ENCODE results near the gene HECTD1.
"Not testable (repeated sequence)": the region's sequence is repeated elsewhere in the genome, so short reads cannot be mapped to it uniquely, and the experiment has no call there.

HECTD1 gene

DNA sequence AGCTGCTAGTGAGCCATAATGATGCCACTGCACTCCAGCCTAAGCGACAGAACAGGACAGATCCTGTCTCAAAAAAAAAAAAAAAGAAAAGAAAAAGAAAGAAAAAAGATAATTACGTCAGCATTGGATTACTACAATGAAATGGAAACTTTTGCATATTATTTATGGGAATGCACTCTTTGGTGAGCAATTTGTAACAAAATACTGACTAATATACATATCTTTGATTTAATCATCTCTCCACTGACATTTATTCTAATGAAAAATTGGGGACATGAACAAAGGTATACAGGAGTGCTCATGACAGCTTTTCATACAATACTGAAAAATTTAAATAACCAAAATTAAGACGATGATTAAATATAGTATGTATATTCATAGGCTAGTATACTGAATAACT is 27.9 kb upstream of the HECTD1 start:
- DNase-seq (no peak), ATAC-seq (no peak)
- H3K9me3 Mint-ChIP-seq, result no peaks in the 10 kb centered on the region
- H3K4me1 Mint-ChIP-seq, result no peaks in the 10 kb centered on the region
- peaks cover 3% of the 10 kb centered on the region for H3K27me3 Mint-ChIP-seq
- H3K27ac Mint-ChIP-seq, result no peak overlapping the region
- H3K36me3 Mint-ChIP-seq (ENCODE audit: low read depth), result no peaks in the 10 kb centered on the region
- H3K4me3 Mint-ChIP-seq, result no peak overlapping the region

DNA sequence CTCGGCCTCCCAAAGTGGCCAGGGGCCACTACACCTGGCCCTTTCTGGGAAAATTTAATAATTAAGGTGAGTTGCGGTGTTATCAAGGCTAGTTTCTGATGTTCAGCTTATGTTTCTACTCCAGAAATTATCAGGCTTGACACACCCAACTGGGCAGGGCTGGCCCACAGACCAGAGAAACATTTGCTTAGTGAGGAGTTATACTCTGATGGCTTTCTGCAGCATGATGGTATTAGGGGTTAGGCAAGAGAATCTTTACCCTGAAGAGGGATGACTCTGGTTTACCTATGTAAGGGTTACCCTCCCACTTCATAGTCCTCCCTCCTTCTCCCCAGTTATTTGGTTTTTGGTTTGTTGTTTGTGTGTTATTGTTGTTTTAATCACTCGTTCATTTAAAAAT is 24.5 kb upstream of the HECTD1 start:
- ATAC-seq (no peak), DNase-seq (no peak)
- H3K27ac Mint-ChIP-seq, result no peak overlapping the region
- no peaks in the 10 kb centered on the region for H3K36me3 Mint-ChIP-seq (ENCODE audit: low read depth)
- H3K27me3 Mint-ChIP-seq, result peaks cover 3% of the 10 kb centered on the region
- no peaks in the 10 kb centered on the region for H3K4me1 Mint-ChIP-seq
- H3K4me3 Mint-ChIP-seq, result no peak overlapping the region
- no peaks in the 10 kb centered on the region for H3K9me3 Mint-ChIP-seq

DNA sequence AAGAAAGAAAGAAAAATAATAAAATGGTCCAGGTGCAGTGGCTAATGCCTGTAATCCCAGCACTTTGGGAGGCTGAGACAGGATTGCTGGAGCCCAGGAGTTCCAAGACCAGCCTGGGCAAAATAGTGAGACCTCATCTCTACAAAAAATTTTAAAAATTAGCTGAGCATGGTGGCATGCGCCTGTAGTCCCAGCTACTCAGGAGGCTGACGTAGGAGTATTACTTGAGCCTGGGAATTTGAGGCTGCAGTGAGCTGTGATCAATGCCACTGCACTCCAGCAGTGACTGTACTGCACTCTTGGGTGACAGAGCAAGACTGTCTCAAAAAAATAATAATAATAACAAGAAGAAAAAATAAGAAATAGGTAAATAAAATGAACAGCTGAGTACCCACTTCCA is 23.7 kb upstream of the HECTD1 start:
- not testable (repeated sequence) for H3K9me3 Mint-ChIP-seq, DNase-seq

DNA sequence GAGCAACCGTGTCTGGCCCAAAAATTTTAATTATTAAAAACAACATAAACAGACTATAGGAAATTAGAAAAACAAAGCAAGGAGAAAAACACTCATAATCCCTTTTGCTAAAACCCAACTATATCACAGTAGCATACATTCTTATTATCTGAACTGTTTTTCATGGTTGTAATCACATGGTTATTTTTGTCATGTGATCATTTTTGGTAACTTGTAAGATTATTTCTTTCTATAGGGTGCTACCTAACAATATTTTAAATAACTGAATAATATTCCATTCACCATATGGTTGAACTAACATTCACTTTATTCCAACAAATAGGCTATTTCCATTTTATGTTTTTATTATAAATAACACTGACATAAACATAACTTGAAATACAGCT is 23.0 kb upstream of the HECTD1 start:
- Mint-ChIP-seq H3K4me1 (no peaks in the 10 kb centered on the region), H3K27ac (no peak overlapping the region)

More for the DNA sequence above, 23.7 kb upstream of the HECTD1 start:
- not testable (repeated sequence) for H3K4me1 Mint-ChIP-seq; H3K27ac Mint-ChIP-seq; ATAC-seq; H3K36me3 Mint-ChIP-seq (ENCODE audit: low read depth); H3K27me3 Mint-ChIP-seq; H3K4me3 Mint-ChIP-seq

DNA sequence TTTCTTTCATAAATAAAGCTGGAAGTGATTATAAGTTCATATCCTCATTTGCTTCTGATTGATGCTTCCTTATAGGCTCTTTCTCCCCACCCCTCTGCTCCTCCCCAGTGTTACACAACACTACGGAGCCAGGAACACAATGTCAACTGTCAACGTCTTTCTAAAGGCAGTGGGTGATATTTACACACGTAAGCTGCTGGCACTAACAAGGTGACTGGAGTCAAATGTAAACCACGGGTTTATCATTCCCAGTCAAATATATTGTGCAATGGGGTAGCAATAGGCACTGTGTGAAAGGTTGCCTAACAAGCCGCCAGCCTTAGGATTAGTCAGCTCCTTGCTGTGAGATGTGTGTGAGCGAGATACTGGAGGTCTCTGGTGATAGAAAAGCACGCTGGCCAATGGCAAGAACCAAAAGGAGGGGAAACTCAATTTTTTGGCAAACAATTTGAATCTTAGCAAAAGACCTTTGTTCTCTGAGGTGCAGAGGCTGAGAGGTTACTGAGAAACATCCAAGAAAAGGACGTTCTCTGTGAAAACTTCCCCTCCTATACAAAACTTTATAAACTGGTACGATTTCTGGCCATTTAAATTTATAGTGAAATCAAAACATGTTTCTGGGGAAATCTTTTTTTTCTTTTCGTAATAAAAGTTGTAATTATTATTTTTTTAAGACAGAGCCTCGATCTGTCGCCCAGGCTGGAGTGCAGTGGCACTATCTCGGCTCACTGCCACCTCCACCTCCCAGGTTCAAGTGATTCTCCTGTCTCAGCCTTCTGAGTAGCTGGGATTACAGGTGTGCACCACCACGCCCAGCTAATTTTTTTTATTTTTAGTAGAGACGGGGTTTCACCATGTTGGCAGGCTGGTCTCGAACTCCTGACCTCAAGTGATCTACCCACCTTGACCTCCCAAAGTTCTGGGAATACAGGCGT is 22.3 kb upstream of the HECTD1 start:
- Mint-ChIP-seq H3K4me3 (no peak overlapping the region), H3K27me3 (no peaks in the 10 kb centered on the region), H3K36me3 (ENCODE audit: low read depth) (no peaks in the 10 kb centered on the region), H3K27ac (no peak overlapping the region), H3K4me1 (no peaks in the 10 kb centered on the region), H3K9me3 (no peaks in the 10 kb centered on the region)
- ATAC-seq (peak; percentile 57), DNase-seq (no peak)

More for the DNA sequence above, 23.0 kb upstream of the HECTD1 start:
- ATAC-seq (no peak), DNase-seq (no peak)
- Mint-ChIP-seq H3K4me3 (no peak overlapping the region), H3K27me3 (no peaks in the 10 kb centered on the region), H3K9me3 (no peaks in the 10 kb centered on the region), H3K36me3 (ENCODE audit: low read depth) (no peaks in the 10 kb centered on the region)

DNA sequence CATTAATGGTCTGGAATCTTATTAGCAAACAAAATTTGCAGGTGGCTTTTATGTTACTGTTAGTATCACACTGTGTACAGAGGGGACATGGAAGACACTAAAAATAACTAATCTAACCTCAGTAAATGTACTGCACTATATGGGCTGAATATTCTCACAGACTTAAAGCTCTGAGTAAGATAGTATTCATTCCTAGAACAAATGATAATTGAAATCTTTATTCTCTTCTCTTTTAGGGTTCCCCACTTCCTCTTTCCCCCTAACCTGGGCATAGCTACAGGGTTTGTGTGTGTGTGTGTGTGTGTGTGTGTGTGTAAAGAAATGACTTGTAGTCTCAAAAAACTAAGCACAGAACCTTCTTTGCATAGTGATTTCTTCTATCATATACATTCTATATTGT is 21.4 kb upstream of the HECTD1 start:
- Mint-ChIP-seq H3K9me3 (no peaks in the 10 kb centered on the region), H3K27ac (no peak overlapping the region), H3K4me3 (no peak overlapping the region), H3K4me1 (no peaks in the 10 kb centered on the region), H3K36me3 (ENCODE audit: low read depth) (no peaks in the 10 kb centered on the region), H3K27me3 (no peaks in the 10 kb centered on the region)
- DNase-seq (no peak), ATAC-seq (no peak)

DNA sequence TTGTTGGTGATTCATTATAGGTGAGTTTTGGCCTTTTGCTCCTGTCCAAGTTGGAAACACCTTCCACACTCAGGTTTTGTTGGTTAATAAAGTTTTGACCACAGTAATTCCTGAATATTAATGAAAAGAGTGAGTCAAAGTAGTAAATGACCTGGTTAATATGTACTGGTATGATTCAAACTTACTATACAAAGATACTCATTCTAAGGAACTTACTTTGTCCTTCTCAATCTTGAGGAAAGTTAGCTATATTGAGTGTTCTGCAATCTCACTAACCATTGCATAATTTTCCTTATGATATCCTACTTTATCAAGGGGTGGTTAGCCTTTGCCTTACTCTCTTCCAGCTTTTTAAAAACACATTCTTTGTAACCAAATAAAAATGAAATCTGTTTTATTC is 20.9 kb upstream of the HECTD1 start:
- H3K9me3 Mint-ChIP-seq, result no peaks in the 10 kb centered on the region
- H3K27me3 Mint-ChIP-seq, result no peaks in the 10 kb centered on the region
- H3K4me1 Mint-ChIP-seq, result no peaks in the 10 kb centered on the region
- no peak overlapping the region for H3K27ac Mint-ChIP-seq
- DNase-seq (no peak), ATAC-seq (no peak)
- no peaks in the 10 kb centered on the region for H3K36me3 Mint-ChIP-seq (ENCODE audit: low read depth)
- no peak overlapping the region for H3K4me3 Mint-ChIP-seq

DNA sequence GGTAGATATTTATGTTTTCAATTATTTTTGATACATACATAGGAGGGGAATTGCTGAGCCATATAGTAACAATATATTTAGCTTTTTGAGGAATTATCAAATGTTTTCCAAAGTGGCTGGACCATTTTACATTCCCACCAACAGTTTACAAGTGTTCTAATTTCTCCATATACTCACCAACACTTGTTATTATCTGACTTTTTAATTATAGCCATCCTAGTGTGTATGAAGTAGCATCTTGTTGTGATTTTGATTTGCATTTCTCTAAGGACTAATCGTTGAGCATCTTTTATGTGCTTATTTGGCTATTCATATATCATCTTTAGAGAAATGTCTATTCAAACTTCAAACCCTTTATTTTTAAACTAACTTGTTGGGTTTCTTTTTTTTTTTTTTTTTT is 17.2 kb upstream of the HECTD1 start:
- ATAC-seq (no peak), DNase-seq (no peak)
- Mint-ChIP-seq H3K27me3 (no peaks in the 10 kb centered on the region), H3K4me3 (no peak overlapping the region), H3K9me3 (no peaks in the 10 kb centered on the region), H3K27ac (no peak overlapping the region), H3K36me3 (ENCODE audit: low read depth) (no peaks in the 10 kb centered on the region), H3K4me1 (no peaks in the 10 kb centered on the region)

DNA sequence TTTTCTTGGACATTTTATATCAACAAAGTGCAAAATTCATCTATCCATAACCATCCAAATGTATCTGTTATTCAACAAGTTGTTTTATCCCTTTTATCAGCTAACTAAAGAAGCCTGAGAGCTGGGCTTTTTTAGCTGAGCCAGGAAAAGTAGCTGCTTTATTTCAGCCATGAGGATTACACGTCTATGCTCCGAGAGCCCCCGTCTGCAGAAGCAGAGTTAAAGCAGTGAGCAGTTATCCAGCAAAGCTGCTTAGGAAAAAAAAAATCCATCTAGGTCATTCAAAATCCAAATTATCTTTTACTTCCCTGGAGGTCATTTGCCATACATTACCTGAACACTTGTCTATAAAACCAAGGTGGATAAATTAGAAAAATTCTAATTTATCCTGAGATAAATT is 15.7 kb upstream of the HECTD1 start:
- DNase-seq (no peak), ATAC-seq (no peak)
- no peaks in the 10 kb centered on the region for H3K4me1 Mint-ChIP-seq
- no peak overlapping the region for H3K4me3 Mint-ChIP-seq
- no peaks in the 10 kb centered on the region for H3K36me3 Mint-ChIP-seq (ENCODE audit: low read depth)
- no peaks in the 10 kb centered on the region for H3K9me3 Mint-ChIP-seq
- H3K27ac Mint-ChIP-seq, result no peak overlapping the region
- no peaks in the 10 kb centered on the region for H3K27me3 Mint-ChIP-seq

DNA sequence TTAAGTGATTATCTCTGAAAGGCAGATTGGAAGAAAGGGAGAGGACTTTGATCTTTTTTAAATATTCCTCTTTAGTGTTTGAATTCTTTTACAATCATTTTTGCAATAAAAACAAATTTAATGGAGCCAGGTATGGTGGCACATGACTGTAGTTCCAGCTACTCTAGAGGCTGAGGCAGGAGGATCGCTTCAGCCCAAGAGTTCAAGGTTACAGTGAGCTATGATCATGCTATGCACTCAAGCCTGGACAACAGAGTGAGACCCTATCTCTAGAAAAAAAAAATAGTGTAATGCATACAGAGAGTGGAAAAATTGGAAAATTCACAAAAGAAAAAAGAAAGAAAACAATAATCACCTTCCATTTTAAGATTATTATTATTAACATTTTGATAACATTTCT is 15.2 kb upstream of the HECTD1 start:
- no peaks in the 10 kb centered on the region for H3K36me3 Mint-ChIP-seq (ENCODE audit: low read depth)
- H3K4me1 Mint-ChIP-seq, result no peaks in the 10 kb centered on the region
- H3K27me3 Mint-ChIP-seq, result no peaks in the 10 kb centered on the region
- no peaks in the 10 kb centered on the region for H3K9me3 Mint-ChIP-seq
- ATAC-seq, result no peak
- no peak overlapping the region for H3K27ac Mint-ChIP-seq
- H3K4me3 Mint-ChIP-seq, result no peak overlapping the region
- no peak for DNase-seq

DNA sequence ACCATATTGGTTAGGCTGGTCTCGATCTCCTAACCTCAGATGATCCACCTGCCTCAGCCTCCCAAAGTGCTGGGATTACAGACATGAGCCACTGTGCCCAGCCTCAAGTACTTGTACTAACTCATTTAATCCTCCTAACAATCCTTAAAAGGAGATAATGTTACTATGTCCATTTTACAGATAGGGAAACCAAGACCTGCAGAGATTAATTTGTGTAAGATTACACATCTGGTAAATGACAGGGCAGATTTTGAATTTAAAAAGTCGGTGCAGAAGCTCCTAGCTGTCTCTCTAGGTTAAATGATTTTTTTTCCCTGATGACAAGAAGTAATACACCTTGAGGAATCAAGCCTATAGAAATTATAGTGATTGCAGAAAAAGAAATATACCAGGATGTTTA is 13.7 kb upstream of the HECTD1 start:
- no peaks in the 10 kb centered on the region for H3K4me1 Mint-ChIP-seq
- no peaks in the 10 kb centered on the region for H3K27me3 Mint-ChIP-seq
- no peak overlapping the region for H3K4me3 Mint-ChIP-seq
- ATAC-seq (no peak), DNase-seq (no peak)
- no peaks in the 10 kb centered on the region for H3K36me3 Mint-ChIP-seq (ENCODE audit: low read depth)
- no peak overlapping the region for H3K27ac Mint-ChIP-seq
- no peaks in the 10 kb centered on the region for H3K9me3 Mint-ChIP-seq

DNA sequence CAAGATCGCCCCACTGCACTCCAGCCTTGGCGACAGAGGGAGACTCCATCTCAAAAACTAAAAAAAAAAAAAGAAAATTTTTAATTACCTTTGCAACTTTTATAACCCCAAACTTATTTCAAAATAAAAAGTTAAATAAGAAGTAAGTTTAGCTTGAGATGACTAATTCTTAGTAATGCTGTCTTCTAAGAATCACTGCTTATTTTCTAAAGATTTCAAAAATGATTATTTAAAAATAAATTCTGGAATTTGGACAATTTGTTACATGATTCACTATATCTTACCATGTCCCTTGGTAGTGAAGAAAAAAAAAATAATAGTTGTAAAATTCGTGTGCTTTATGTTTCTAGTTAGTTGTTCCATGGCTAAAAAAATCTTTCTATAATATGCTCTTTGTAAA is 11.6 kb upstream of the HECTD1 start:
- Mint-ChIP-seq H3K4me1 (no peaks in the 10 kb centered on the region), H3K36me3 (ENCODE audit: low read depth) (no peaks in the 10 kb centered on the region), H3K9me3 (no peaks in the 10 kb centered on the region), H3K27me3 (no peaks in the 10 kb centered on the region), H3K27ac (no peak overlapping the region), H3K4me3 (no peak overlapping the region)
- DNase-seq (no peak), ATAC-seq (no peak)

DNA sequence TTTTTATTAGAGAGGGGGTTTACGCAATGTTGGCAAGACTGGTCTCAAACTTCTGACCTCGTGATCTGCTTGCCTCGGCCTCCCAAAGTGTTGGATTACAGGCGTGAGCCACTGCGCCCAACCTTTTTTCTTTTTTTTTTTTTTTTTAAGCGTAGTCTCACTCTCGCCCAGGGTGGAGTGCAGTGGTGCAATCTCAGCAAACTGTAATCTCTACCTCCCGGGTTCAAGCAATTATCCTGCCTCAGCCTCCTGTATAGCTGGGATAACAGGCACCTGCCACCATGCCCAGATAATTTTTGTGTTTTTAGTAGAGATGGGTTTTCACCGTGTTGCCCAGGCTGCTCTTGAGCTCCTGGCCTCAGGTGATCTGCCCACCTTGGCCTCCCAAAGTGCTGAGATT is 8.8 kb upstream of the HECTD1 start:
- H3K27ac Mint-ChIP-seq, result no peak overlapping the region
- ATAC-seq (no peak), DNase-seq (no peak)
- H3K36me3 Mint-ChIP-seq (ENCODE audit: low read depth), result no peaks in the 10 kb centered on the region
- no peaks in the 10 kb centered on the region for H3K4me1 Mint-ChIP-seq
- no peaks in the 10 kb centered on the region for H3K9me3 Mint-ChIP-seq
- H3K27me3 Mint-ChIP-seq, result no peaks in the 10 kb centered on the region
- no peak overlapping the region for H3K4me3 Mint-ChIP-seq

DNA sequence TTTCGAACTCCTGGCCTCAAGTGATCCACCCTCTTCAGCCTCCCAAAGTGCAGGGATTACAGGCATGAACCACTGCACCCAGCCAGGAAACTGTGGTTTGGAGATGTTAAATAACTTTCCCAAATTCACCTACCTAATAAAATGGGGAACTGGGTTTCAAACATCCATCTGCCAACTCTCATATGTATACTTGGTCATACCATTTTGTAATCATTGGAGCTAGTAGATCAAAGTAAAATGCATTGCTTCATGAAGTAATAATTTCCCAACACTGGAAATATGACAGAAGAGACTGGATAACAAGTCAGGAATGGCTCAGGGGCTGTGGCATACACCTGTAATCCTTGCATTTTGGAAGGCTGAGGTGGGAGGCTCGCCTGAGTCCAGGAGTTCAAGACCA is 5.3 kb upstream of the HECTD1 start:
- Mint-ChIP-seq H3K4me1 (peaks cover 22% of the 10 kb centered on the region), H3K9me3 (no peaks in the 10 kb centered on the region), H3K36me3 (ENCODE audit: low read depth) (no peaks in the 10 kb centered on the region), H3K4me3 (no peak overlapping the region), H3K27ac (no peak overlapping the region), H3K27me3 (peaks cover 4% of the 10 kb centered on the region)
- DNase-seq (no peak), ATAC-seq (no peak)

DNA sequence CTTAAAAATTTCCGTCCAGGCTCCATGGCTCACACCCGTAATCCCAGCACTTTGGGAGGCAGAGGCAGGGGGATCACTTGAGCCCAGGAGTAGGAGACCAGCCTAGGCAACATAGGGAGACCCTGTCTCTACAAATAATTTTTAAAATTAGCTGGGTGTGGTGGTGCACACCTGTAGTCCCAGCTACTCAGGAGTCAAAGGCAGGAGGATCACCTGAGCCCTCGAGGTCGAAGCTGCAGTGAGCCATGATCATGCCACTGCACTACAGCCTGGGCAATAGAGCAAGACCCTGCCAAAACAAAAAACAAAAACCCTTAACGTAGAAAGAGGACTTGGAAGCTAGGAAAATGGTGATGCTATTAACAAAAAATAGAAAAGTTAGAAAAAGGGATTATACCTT is 2.0 kb upstream of the HECTD1 start:
- Mint-ChIP-seq H3K27me3 (peaks cover 5% of the 10 kb centered on the region), H3K4me3 (no peak overlapping the region), H3K4me1 (peaks cover 39% of the 10 kb centered on the region), H3K9me3 (no peaks in the 10 kb centered on the region), H3K27ac (no peak overlapping the region), H3K36me3 (ENCODE audit: low read depth) (peaks cover 12% of the 10 kb centered on the region)
- DNase-seq (no peak), ATAC-seq (no peak)
